ENCODE data around the gene SPECC1L.

SPECC1L gene

GRCh38 chr22:24416611-24417010, 146.0 kb downstream of the SPECC1L start:
- no peak for DNase-seq (ENCODE audit: low read depth)
- TF ChIP-seq CTCF (IDR thresholded peaks at IDR 0.05; ENCODE audit: low read length, missing control alignments): no peak
- no peak overlapping the region for H3K4me3 ChIP-seq (replicated peaks; ENCODE audit: low read depth, low read length)

- no peak for TF ChIP-seq CTCF (IDR thresholded peaks at IDR 0.05; ENCODE audit: low read length, missing control alignments)
- DNase-seq (ENCODE audit: low read depth): no peak
Observed at GRCh38 chr22:24417200-24417599, 146.6 kb downstream of the SPECC1L start.

GRCh38 chr22:24417901-24418641, 147.4 kb downstream of the SPECC1L start:
- no peak for TF ChIP-seq CTCF (IDR thresholded peaks at IDR 0.05; ENCODE audit: low read length, missing control alignments)
- DNase-seq (ENCODE audit: low read depth): peak; percentile 44

More at GRCh38 chr22:24417200-24417599, 146.6 kb downstream of the SPECC1L start:
- H3K4me3 ChIP-seq (replicated peaks; ENCODE audit: low read depth, low read length): no peak overlapping the region

GRCh38 chr22:24418786-24419474, 148.3 kb downstream of the SPECC1L start:
- no peak for TF ChIP-seq CTCF (IDR thresholded peaks at IDR 0.05; ENCODE audit: low read length, missing control alignments)
- no peak overlapping the region for H3K4me3 ChIP-seq (replicated peaks; ENCODE audit: low read depth, low read length)
- DNase-seq (ENCODE audit: low read depth): no peak

More at GRCh38 chr22:24417901-24418641, 147.4 kb downstream of the SPECC1L start:
- H3K4me3 ChIP-seq (replicated peaks; ENCODE audit: low read depth, low read length): no peak overlapping the region

GRCh38 chr22:24419475-24419850, 148.8 kb downstream of the SPECC1L start:
- no peak for TF ChIP-seq CTCF (IDR thresholded peaks at IDR 0.05; ENCODE audit: low read length, missing control alignments)
- DNase-seq (ENCODE audit: low read depth): no peak
- no peak overlapping the region for H3K4me3 ChIP-seq (replicated peaks; ENCODE audit: low read depth, low read length)

GRCh38 chr22:24420072-24420976, 149.7 kb downstream of the SPECC1L start:
- no peak for DNase-seq (ENCODE audit: low read depth)
- TF ChIP-seq CTCF (IDR thresholded peaks at IDR 0.05; ENCODE audit: low read length, missing control alignments): no peak
- no peak overlapping the region for H3K4me3 ChIP-seq (replicated peaks; ENCODE audit: low read depth, low read length)
